OCI-LY7 (cell line): Measurements from ENCODE around the gene NINL. TPM values are rescaled to one million over a fixed set of nuclear protein-coding genes. Genes with fewer than 3 reads are reported as not detected.

Experiments
- BruUV-seq: library from RNA; stranded (reverse); fragments of 400-500 nt; replicated peaks from 2 replicates; lab custom pipeline; 2021; lab: Mats Ljungman, UMichigan
- CTCF ChIA-PET: fragments of 300-600 bp; sonication (Branson Sonifier 250); formaldehyde crosslinking; loops from one replicate; lab custom pipeline; 2022; ENCODE audit warnings: antibody characterized with exemption; ENCODE audit not compliant: unreplicated experiment; lab: Charles Lee
- POLR2A ChIA-PET: fragments of 300-600 bp; sonication (Branson Sonifier 250); formaldehyde crosslinking; loops from one replicate; lab custom pipeline; 2022; ENCODE audit warnings: antibody characterized with exemption; lab: Charles Lee
- DNase-seq: peaks from one replicate; pipeline ENCODE4 v3.0.0-alpha.2; 2015; ENCODE audit warnings: low spot score
- H2AFZ ChIP-seq: fragments of 200-600 bp; sonication (generic), shearing (Covaris generic); 2 replicates; pipeline ENCODE4 v1.6.1; 2014; ENCODE audit warnings: mild to moderate bottlenecking, antibody characterized with exemption, low read length, moderate library complexity
- H3K27ac ChIP-seq: fragments of 200-600 bp; sonication (generic); 2 replicates; pipeline ENCODE4 v1.5.1; 2014; ENCODE audit warnings: mixed run types, low read depth, mild to moderate bottlenecking, moderate library complexity, low read length, inconsistent platforms; ENCODE audit not compliant: poor library complexity, severe bottlenecking
- H3K36me3 ChIP-seq: fragments of 200-600 bp; sonication (generic); 2 replicates; pipeline ENCODE4 v1.6.1; 2014; ENCODE audit warnings: mild to moderate bottlenecking, antibody characterized with exemption, low read length, moderate library complexity, mixed read lengths; ENCODE audit not compliant: insufficient read depth
- H3K4me1 ChIP-seq: fragments of 200-600 bp; sonication (generic); 2 replicates; pipeline ENCODE4 v1.5.1; 2014; ENCODE audit warnings: mild to moderate bottlenecking, low read length; ENCODE audit not compliant: insufficient read depth, poor library complexity, severe bottlenecking
- H3K4me2 ChIP-seq: fragments of 200-600 bp; sonication (generic); 2 replicates; pipeline ENCODE4 v1.6.1; 2014; ENCODE audit warnings: mild to moderate bottlenecking, low read length
- H3K4me3 ChIP-seq: fragments of 200-600 bp; sonication (generic); 2 replicates; pipeline ENCODE4 v1.5.1; 2014; ENCODE audit warnings: mild to moderate bottlenecking, low read depth, low read length; ENCODE audit not compliant: poor library complexity, severe bottlenecking
- H3K79me2 ChIP-seq: fragments of 200-600 bp; sonication (generic); 2 replicates; pipeline ENCODE4 v1.6.1; 2016; ENCODE audit warnings: low read depth, mild to moderate bottlenecking, low read length, moderate library complexity, mixed read lengths; ENCODE audit not compliant: insufficient read depth
- H3K9me2 ChIP-seq: fragments of 200-600 bp; sonication (generic); 2 replicates; pipeline ENCODE4 v1.6.1; 2016; ENCODE audit warnings: mild to moderate bottlenecking, low read length, mixed read lengths; ENCODE audit not compliant: insufficient read depth
- H3K9me3 ChIP-seq: fragments of 200-600 bp; sonication (generic); 2 replicates; pipeline ENCODE4 v1.6.1; 2014; ENCODE audit warnings: mild to moderate bottlenecking, mixed run types, low read length, mixed read lengths
- H4K20me1 ChIP-seq: fragments of 200-600 bp; sonication (generic); 2 replicates; pipeline ENCODE4 v1.6.1; 2014; ENCODE audit warnings: mild to moderate bottlenecking, antibody characterized with exemption, low read length, moderate library complexity, mixed read lengths; ENCODE audit not compliant: insufficient read depth
- CTCF ChIP-seq: fragments of 200-600 bp; sonication (generic); conservative IDR thresholded peaks from 2 replicates; pipeline ENCODE4 v1.5.1; 2014; ENCODE audit warnings: mild to moderate bottlenecking, antibody characterized with exemption, low read length, moderate library complexity, mixed read lengths
- EZH2phosphoT487 ChIP-seq: fragments of 200-600 bp; sonication (generic); IDR thresholded peaks from 2 replicates; pipeline ENCODE4 v1.6.1; 2018; ENCODE audit warnings: low read depth, borderline replicate concordance, mild to moderate bottlenecking, mixed run types, antibody characterized with exemption, low read length, moderate library complexity, mixed read lengths
- intact Hi-C: fragments of 100-400 bp; cut with micrococcal nuclease; formaldehyde crosslinking; loops from one replicate; pipeline ENCODE4 v1.10.0; 2022; ENCODE audit not compliant: unreplicated experiment
- total RNA-seq, 2 experiments: library from RNA; depleted of rRNA in 1 of 2; stranded (reverse); fragments of >200 nt in 1 of 2; shearing (Covaris generic) in 1 of 2; gene quantifications; 2 replicates each; pipeline ENCODE4 v1.2.3, GENCODE V29; 2014 to 2022

Gene NINL
- total RNA-seq, 2 experiments from 2014 or later = 0.06 to 0.55 TPM

- no peak for DNase-seq
- intact Hi-C loops = no loop called here
- no peak overlapping the region for H2AFZ ChIP-seq
- H3K4me3 ChIP-seq = no peak overlapping the region
- no peaks in the 10 kb centered on the region for H3K9me2 ChIP-seq
- H3K4me1 ChIP-seq = peaks cover 5% of the 10 kb centered on the region
- no peaks in the 10 kb centered on the region for H4K20me1 ChIP-seq
- no peaks in the 10 kb centered on the region for H3K9me3 ChIP-seq
- ChIA-PET POLR2A (no interaction called here), CTCF (no interaction called here)
- H3K27ac ChIP-seq = no peak overlapping the region
- H3K4me2 ChIP-seq = no peak overlapping the region
- no TSS peak for BruUV-seq
- no peak for TF ChIP-seq CTCF
- no peak for TF ChIP-seq EZH2phosphoT487
- no peaks in the 10 kb centered on the region for H3K36me3 ChIP-seq
- no peaks in the 10 kb centered on the region for H3K79me2 ChIP-seq
These were observed 104.5 kb downstream of the NINL start for GRCh38 chr20:25480797-25481196.

GRCh38 chr20:25480156-25480555 is 105.2 kb downstream of the NINL start:
- Histone ChIP-seq H3K9me2 (no peaks in the 10 kb centered on the region), H3K4me3 (no peak overlapping the region), H3K4me2 (no peak overlapping the region), H4K20me1 (no peaks in the 10 kb centered on the region), H3K79me2 (no peaks in the 10 kb centered on the region), H2AFZ (no peak overlapping the region), H3K27ac (no peak overlapping the region), H3K36me3 (no peaks in the 10 kb centered on the region), H3K9me3 (no peaks in the 10 kb centered on the region), H3K4me1 (peaks cover 3% of the 10 kb centered on the region)
- POLR2A ChIA-PET = no interaction called here
- BruUV-seq = no TSS peak
- TF ChIP-seq EZH2phosphoT487 (no peak), CTCF (no peak)
- CTCF ChIA-PET = no interaction called here
- DNase-seq = no peak
- intact Hi-C loops = no loop called here

GRCh38 chr20:25479638-25480037 is 105.7 kb downstream of the NINL start:
- intact Hi-C loops = no loop called here
- Histone ChIP-seq H3K9me2 (no peaks in the 10 kb centered on the region), H3K36me3 (no peaks in the 10 kb centered on the region), H3K4me3 (no peak overlapping the region), H3K9me3 (no peaks in the 10 kb centered on the region), H3K4me2 (no peak overlapping the region), H2AFZ (no peak overlapping the region), H4K20me1 (no peaks in the 10 kb centered on the region), H3K79me2 (no peaks in the 10 kb centered on the region), H3K27ac (no peak overlapping the region), H3K4me1 (no peaks in the 10 kb centered on the region)
- no peak for DNase-seq
- no peak for TF ChIP-seq CTCF
- TF ChIP-seq EZH2phosphoT487 = no peak
- no TSS peak for BruUV-seq
- ChIA-PET CTCF (no interaction called here), POLR2A (interaction anchor here (0.8 kb wide), 1 partner anchor 124 kb away, joined by 3 read pairs; no protein-coding TSS in a partner anchor)
